ENCODE measurements around the gene DAB2. TPM values are rescaled to one million over a fixed set of nuclear protein-coding genes. Genes with fewer than 3 reads are reported as not detected.

The DAB2 gene
- polyA plus RNA-seq, 12 donors, result 81.9 to 151 (median 116) TPM; not detected in 1

GRCh38 chr5:39394946-39395345, 29.8 kb downstream of the DAB2 start:
- no peak for DNase-seq

GRCh38 chr5:39390945-39391344, 33.8 kb downstream of the DAB2 start:
- DNase-seq, result no peak

GRCh38 chr5:39387293-39387692, 37.5 kb downstream of the DAB2 start:
- no peak for DNase-seq

GRCh38 chr5:39384271-39384670, 40.5 kb downstream of the DAB2 start:
- DNase-seq, result no peak

DNA sequence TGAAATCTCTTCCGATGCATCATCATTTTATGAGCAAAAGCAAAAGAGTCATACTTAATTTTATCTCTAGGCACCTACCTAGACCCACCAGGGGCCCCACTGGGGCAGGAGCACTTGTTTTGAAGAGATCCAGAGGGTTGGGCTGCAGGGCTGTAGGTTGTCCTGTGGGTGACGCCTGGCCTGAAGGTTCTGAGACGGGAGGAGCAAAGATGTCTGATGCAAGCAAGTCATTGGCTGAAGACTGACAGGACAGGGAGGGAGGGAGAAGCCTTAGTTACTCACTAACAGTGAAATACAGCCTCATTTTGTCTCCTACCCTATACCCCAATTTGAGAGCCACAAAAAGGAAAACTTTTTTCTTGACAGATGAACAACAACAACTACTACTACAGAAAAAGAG, 43.4 kb downstream of the DAB2 start:
- DNase-seq, result no peak

DNA sequence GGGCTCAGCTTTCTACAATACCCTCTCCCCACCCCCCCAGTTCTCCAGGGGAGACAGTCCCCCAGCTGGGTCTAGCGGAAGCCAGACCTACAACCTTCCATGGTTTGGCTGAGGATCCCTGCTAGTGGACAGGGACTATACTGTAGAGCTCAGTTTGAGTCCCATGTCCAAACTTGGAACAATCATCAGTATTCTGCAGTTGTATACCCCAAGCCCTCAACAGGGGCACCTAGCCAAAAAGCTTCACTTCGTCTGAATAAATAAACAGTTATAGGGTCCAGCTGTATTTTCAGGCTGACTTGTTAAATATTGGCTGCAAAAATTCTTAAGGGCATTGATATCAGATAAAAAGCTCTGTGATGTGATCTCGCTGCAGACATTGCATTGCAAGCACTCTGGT, 45.1 kb downstream of the DAB2 start:
- peak; percentile 69 for DNase-seq

- no peak for DNase-seq
Observed at GRCh38 chr5:39377613-39378012, 47.2 kb downstream of the DAB2 start.

DNA sequence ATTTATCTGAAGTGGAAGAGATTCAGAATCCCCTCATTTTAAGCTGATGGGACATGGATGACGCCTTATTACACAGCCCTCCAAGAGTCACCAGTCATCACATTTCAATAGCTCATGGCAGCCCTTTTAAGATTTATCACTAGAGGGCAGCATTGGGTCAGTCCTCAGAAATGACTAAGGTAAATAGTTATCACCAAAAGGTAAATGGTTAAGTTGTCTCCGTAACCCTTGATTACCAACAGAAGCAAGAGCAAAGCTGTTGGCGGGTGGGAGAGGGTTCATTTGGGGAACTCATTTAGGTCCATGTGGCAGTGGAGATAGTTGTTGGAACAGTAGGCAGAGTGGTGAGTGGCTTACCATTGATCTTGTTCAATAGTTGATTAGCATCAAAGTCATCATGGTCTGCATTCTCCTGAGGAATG, 48.5 kb downstream of the DAB2 start:
- DNase-seq, result peak; percentile 63

DNA sequence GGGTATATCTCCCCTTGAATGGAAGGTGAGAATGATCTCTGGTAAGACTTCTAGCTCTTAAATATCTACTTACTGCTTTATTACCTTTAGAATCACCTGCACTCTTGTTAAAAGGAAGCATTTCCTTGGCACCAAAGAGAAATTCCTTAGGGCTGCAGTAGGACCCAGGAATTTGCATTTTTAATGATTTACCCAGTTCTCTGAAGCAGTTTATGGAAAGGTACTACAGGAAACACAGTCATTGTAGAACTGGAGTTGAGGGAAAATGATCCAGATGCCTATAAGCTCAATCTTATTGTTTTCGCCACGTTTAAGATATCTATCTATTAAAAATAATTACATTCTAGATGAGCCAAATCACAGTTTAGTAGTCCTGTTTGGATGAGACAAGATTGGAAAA, 51.0 kb downstream of the DAB2 start:
- no peak for DNase-seq

DNA sequence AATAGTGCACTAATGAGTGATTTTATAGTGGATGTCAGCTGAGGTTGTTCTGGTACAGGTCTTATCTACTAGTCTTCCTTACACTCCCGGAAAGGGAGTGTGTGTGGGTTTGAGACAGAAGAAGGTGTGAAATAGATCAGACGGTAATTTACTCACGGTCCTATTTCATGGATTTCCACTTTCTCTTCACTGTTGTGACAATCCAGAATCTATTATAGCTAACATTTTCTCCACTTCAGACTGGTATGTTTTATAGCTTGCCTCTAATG, 53.5 kb downstream of the DAB2 start:
- DNase-seq, result no peak

DNA sequence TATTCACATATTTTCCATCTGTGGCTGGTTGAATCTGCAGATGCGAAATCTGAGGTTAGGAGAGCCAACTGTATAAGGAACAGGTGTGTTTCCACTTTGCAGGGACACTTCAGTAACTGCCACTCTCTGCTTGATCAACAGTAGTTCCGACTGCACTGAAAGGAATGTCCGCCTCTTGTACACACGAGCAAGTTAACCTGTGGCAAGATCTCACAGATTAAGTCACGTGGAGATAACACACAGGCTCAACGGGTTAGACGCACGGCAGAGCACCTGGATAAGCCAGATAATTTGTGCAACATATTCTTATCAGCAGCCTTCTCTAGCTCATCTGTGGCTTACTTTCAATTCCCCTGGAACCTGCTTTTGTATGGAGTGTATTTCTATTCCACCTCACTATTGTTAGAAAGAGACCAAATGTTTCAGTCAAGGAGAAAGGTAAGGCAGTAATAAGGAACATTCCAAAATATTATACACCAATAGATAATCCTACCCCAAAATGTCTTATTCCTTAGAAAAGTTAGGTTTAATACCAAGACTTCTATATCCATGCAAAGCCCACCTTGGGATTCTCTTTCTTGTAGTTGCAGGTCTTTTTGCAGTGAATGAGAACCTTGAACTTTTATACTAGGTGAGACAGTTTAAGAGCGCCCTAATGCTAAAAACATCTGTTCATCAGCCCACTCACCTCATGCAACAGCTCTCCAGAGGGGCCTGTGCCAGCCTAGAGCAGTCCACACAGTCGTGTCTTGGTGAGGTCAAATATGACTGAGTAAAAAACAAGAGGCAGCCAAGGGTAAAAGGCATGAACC, 54.0 kb downstream of the DAB2 start:
- DNase-seq, result no peak

GRCh38 chr5:39369123-39369815, 55.5 kb downstream of the DAB2 start:
- DNase-seq, result peak; percentile 54

GRCh38 chr5:39368116-39368515, 56.7 kb downstream of the DAB2 start:
- DNase-seq, result peak; percentile 69

- DNase-seq, result no peak
Observed at GRCh38 chr5:39367711-39368110, 57.1 kb downstream of the DAB2 start.

GRCh38 chr5:39364367-39364766, 60.4 kb downstream of the DAB2 start, which contains the start of gene C9:
C9 (minus strand) TSS chr5:39364495; CDS start chr5:39364464, 31 bp downstream.
- DNase-seq, result no peak

DNA sequence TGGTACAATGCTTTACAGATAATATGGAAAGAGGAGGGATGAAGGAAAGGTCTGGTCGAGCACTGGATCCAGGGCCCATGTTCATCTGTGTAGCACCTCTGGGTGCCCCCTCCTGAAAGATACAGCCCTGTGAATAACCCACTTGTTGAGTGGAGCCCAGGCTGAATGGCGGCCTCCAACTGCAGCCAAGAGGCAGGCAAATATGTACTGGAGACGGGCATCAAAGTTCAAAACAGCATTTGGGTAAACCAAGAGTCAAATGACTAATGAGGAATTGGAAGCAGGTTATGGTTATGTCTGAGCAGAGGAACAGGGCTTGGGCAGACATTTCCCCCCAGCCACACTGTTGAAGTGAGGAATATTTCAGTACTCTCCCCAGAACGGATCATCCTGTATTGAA, 61.6 kb downstream of the DAB2 start:
- no peak for DNase-seq

DNA sequence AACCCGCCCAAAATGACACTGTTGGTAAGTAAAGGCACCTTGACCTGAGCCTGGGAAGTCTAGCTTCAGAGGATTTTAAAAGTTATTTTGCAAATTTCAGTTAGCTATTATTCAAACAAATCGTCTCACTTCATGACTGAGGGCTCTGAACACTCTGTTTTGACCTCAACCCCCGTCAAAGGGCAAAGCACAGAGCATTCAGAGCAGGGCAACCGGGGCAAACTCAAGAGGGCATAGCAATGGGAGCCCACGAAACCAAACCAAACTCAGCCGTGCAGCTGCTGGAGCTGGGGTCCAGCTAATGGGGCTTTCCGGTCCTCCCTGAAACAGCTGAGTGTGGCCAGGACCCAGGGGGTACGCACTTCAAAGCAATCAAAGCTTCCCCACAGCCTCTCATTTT, 62.1 kb downstream of the DAB2 start:
- DNase-seq, result no peak

DNA sequence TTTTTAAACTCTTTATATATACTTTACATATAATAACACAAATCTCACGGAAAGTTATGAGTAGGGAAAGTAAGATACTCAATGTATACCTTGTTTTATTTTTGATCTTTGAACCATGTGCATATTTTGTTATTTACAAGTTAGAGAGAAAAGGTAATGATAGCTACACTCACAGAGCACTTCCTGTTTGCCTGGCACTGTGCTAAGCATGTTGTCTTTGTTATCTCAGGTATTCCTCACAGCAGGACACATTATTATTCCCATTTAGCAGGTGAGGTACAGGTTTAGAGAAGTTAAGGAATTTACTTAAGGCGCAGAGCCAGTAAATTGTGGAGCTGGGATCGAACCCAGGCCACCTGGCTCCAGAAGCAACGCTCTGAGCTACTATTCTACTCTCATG, 63.5 kb downstream of the DAB2 start:
- DNase-seq, result no peak

- no peak for DNase-seq
Observed at GRCh38 chr5:39360471-39361111, 64.2 kb downstream of the DAB2 start.

GRCh38 chr5:39356263-39356662, 68.5 kb downstream of the DAB2 start:
- no peak for DNase-seq

GRCh38 chr5:39355324-39355723, 69.5 kb downstream of the DAB2 start:
- DNase-seq, result no peak

GRCh38 chr5:39353717-39354399, 70.9 kb downstream of the DAB2 start:
- no peak for DNase-seq

DNA sequence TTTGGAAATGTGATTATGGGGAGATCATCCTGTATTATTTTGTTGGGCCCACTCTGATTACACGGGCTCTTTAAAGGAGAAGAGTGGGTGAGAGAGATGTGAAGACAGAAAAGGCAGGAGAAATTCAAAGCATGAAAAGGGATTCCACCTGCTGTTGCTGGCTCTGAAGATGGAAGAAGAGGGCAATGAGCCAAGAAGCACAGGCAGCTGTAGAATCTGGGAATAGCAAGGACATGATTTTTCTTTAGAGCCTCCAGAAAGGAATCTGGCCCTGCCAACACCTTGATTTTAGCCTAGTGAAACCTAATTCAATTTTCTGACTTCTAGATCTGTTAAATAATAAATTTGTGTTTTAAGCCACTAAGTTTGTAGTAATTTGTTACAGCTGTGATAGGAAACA, 71.8 kb downstream of the DAB2 start:
- DNase-seq, result no peak

All from muscle of arm (tissue), 12 donors.